Endodermal cell (in vitro differentiated cells): ENCODE data around the gene TAF11L3. TPM values are rescaled to one million over a fixed set of nuclear protein-coding genes. Genes with fewer than 3 reads are reported as not detected.
"Not testable (repeated sequence)": the region's sequence is repeated elsewhere in the genome, so short reads cannot be mapped to it uniquely, and the experiment has no call there.

Source experiments
- DNase-seq: peaks from one replicate; pipeline ENCODE4 v3.0.0-alpha.2; 2017
- H3K27ac ChIP-seq: 2 replicates; pipeline ENCODE4 v1.5.1; 2013; ENCODE audit warnings: mild to moderate bottlenecking, low read depth, low read length, moderate library complexity
- H3K27me3 ChIP-seq: 2 replicates; pipeline ENCODE4 v1.6.1; 2013; ENCODE audit warnings: mild to moderate bottlenecking, low read length, moderate library complexity; ENCODE audit not compliant: insufficient read depth, control insufficient read depth, poor library complexity, severe bottlenecking
- H3K36me3 ChIP-seq: 2 replicates; pipeline ENCODE4 v1.7.0; 2013; ENCODE audit warnings: mild to moderate bottlenecking, low read length, moderate library complexity; ENCODE audit not compliant: control insufficient read depth, insufficient read depth
- H3K4me1 ChIP-seq: one replicate; pipeline ENCODE4 v1.7.0; 2013; ENCODE audit warnings: low read length; ENCODE audit not compliant: control insufficient read depth, insufficient read depth
- H3K4me3 ChIP-seq: 2 replicates; pipeline ENCODE4 v1.5.1; 2013; ENCODE audit warnings: mild to moderate bottlenecking, low read length, moderate library complexity
- H3K9ac ChIP-seq: 2 replicates; pipeline ENCODE4 v1.6.1; 2013; ENCODE audit warnings: mild to moderate bottlenecking, low read length, moderate library complexity; ENCODE audit not compliant: poor library complexity, severe bottlenecking; ENCODE audit errors: extremely low read depth
- H3K9me3 ChIP-seq: 2 replicates; pipeline ENCODE4 v1.6.1; 2013; ENCODE audit warnings: mild to moderate bottlenecking, low read length, moderate library complexity; ENCODE audit not compliant: control insufficient read depth
- H3K27ac Mint-ChIP-seq: 2 replicates; pipeline ENCODE4 v1.8.0; 2020; ENCODE audit warnings: mixed read lengths
- H3K27me3 Mint-ChIP-seq: 2 replicates; pipeline ENCODE4 v1.8.0; 2021; ENCODE audit warnings: mild to moderate bottlenecking, mixed read lengths; ENCODE audit not compliant: insufficient read depth
- H3K36me3 Mint-ChIP-seq: 2 replicates; pipeline ENCODE4 v1.8.0; 2020; ENCODE audit warnings: low read depth, mixed read lengths
- H3K4me1 Mint-ChIP-seq: 2 replicates; pipeline ENCODE4 v1.8.0; 2020; ENCODE audit warnings: mixed read lengths
- H3K4me3 Mint-ChIP-seq: 2 replicates; pipeline ENCODE4 v1.8.0; 2020; ENCODE audit warnings: mild to moderate bottlenecking, moderate library complexity, mixed read lengths
- H3K9me3 Mint-ChIP-seq: 2 replicates; pipeline ENCODE4 v1.8.0; 2020; ENCODE audit warnings: mild to moderate bottlenecking, mixed read lengths
- CTCF ChIP-seq: fragments of 200-600 bp; sonication (generic); conservative IDR thresholded peaks from 2 replicates; pipeline ENCODE4 v1.5.0; 2021; ENCODE audit warnings: antibody characterized with exemption, mild to moderate bottlenecking
- WGBS, 2 experiments: methylation state at CpG; one replicate each; pipeline versions ENCODE4 v1.1.5 to v1.1.7; 2013; ENCODE audit warnings: missing lambda C conversion rate in 2 of 2, mixed read lengths in 1 of 2; ENCODE audit not compliant: insufficient coverage in 1 of 2, insufficient read length in 1 of 2; 5-methylcytosine and 5-hydroxymethylcytosine counted together
- total RNA-seq, 2 donors: library from RNA; stranded (reverse); fragmentation: NEBNext Ultra II Directional in 1 of 2; extraction: Animal tissue kit (Norgen Biotek cat#: 25700) in 1 of 2; gene quantifications; 2 replicates in 1 of 2; 3 replicates in 1 of 2; pipeline ENCODE4 v1.2.1, GENCODE V29; 2021

TAF11L3 gene
- total RNA-seq, 2 donors from 2014 or later: not detected

- Histone ChIP-seq H3K27me3 (no peaks in the 10 kb centered on the region), H3K4me1 (no peaks in the 10 kb centered on the region), H3K4me3 (no peak overlapping the region), H3K9me3 (no peaks in the 10 kb centered on the region), H3K9ac (no peak overlapping the region), H3K27ac (no peak overlapping the region), H3K36me3 (no peaks in the 10 kb centered on the region)
- Mint-ChIP-seq H3K27ac (no peak overlapping the region), H3K27me3 (no peaks in the 10 kb centered on the region), H3K4me3 (no peak overlapping the region), H3K4me1 (peaks cover 3% of the 10 kb centered on the region), H3K36me3 (no peaks in the 10 kb centered on the region), H3K9me3 (no peaks in the 10 kb centered on the region)
- WGBS, 2 experiments: 87 to 90% methylated on average over 6 to 7 of the region's 7 CpGs
- DNase-seq: no peak
- TF ChIP-seq CTCF: no peak
These were observed 40.4 kb upstream of the TAF11L3 start for GRCh38 chr5:17477573-17478265.

GRCh38 chr5:17481378-17481777 is 36.8 kb upstream of the TAF11L3 start:
- H3K4me3 ChIP-seq: no peak overlapping the region
- Mint-ChIP-seq H3K4me3 (no peak overlapping the region), H3K9me3 (no peaks in the 10 kb centered on the region), H3K27me3 (no peaks in the 10 kb centered on the region), H3K4me1 (peaks cover 3% of the 10 kb centered on the region), H3K27ac (no peak overlapping the region), H3K36me3 (no peaks in the 10 kb centered on the region)
- no peaks in the 10 kb centered on the region for H3K27me3 ChIP-seq
- H3K36me3 ChIP-seq: no peaks in the 10 kb centered on the region
- WGBS, 2 experiments: 77 to 86% methylated on average over 1 to 4 of the region's 4 CpGs
- no peaks in the 10 kb centered on the region for H3K9me3 ChIP-seq
- TF ChIP-seq CTCF: no peak
- H3K9ac ChIP-seq: no peak overlapping the region
- no peak overlapping the region for H3K27ac ChIP-seq
- no peaks in the 10 kb centered on the region for H3K4me1 ChIP-seq
- no peak for DNase-seq

GRCh38 chr5:17482790-17483189 is 35.4 kb upstream of the TAF11L3 start:
- H3K36me3 Mint-ChIP-seq: no peaks in the 10 kb centered on the region
- no peaks in the 10 kb centered on the region for H3K27me3 Mint-ChIP-seq
- Histone ChIP-seq H3K27ac (no peak overlapping the region), H3K27me3 (no peaks in the 10 kb centered on the region), H3K9me3 (no peaks in the 10 kb centered on the region), H3K4me1 (no peaks in the 10 kb centered on the region), H3K36me3 (no peaks in the 10 kb centered on the region), H3K9ac (no peak overlapping the region), H3K4me3 (no peak overlapping the region)
- no peak for DNase-seq
- TF ChIP-seq CTCF: no peak
- H3K27ac Mint-ChIP-seq: no peak overlapping the region
- H3K4me3 Mint-ChIP-seq: no peak overlapping the region
- H3K4me1 Mint-ChIP-seq: peaks cover 3% of the 10 kb centered on the region
- no peaks in the 10 kb centered on the region for H3K9me3 Mint-ChIP-seq
- WGBS, 2 experiments: 91% methylated on average over 2 of the region's 2 CpGs; no CpG with 5 or more reads in 1 of the 2 experiments

- H3K27me3 Mint-ChIP-seq, H3K36me3 ChIP-seq, H3K9ac ChIP-seq, H3K9me3 ChIP-seq, H3K27me3 ChIP-seq, H3K4me3 Mint-ChIP-seq, H3K36me3 Mint-ChIP-seq, H3K9me3 Mint-ChIP-seq, H3K27ac ChIP-seq, H3K4me1 Mint-ChIP-seq, DNase-seq, H3K4me3 ChIP-seq, H3K4me1 ChIP-seq: not testable (repeated sequence)
- H3K27ac Mint-ChIP-seq: peak overlapping the region; percentile 58
- 93% methylated on average over 7 of the region's 10 CpGs; no CpG with 5 or more reads in 1 of the 2 experiments for WGBS, 2 experiments
These were observed 31.5 kb upstream of the TAF11L3 start for GRCh38 chr5:17486464-17487173.
